GM12865 (cell line): ENCODE data around the gene RABAC1.

Experiments
- DNase-seq: peaks from one replicate; pipeline ENCODE4 v3.0.0; 2010; ENCODE audit warnings: low read depth
- H3K4me3 ChIP-seq: 2 replicates; pipeline ENCODE4 v1.5.1; 2011; ENCODE audit warnings: mild to moderate bottlenecking, low read depth, low read length, control low read depth
- TF ChIP-seq, protein P1 (sequence below): IDR thresholded peaks from 2 replicates; pipeline ENCODE4 v1.5.1; 2011; ENCODE audit warnings: low read length, control low read depth, low read depth, inconsistent platforms; ENCODE audit not compliant: insufficient read depth; ENCODE audit errors: missing control alignments

The RABAC1 gene

DNA sequence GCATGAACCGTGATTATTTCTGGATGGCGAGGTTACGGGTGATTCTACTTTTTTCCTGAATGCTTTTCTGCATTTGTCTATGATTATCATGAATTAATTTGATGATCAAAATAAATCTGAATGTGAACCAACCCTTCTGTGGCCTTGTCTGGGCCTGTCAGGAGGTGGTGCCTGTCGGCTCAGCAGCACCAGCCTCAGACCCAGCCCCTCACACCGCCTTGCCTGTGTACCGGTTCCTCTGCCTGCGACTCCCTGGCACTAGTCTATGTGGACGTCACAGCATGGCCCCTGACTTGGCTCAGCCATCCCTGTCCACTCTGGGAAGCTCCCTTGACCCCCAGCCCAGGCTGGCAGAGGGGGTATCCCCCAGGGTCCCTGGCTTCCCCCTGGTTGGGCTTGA lies 15.5 kb upstream of the RABAC1 start:
- TF ChIP-seq, protein P1, sequence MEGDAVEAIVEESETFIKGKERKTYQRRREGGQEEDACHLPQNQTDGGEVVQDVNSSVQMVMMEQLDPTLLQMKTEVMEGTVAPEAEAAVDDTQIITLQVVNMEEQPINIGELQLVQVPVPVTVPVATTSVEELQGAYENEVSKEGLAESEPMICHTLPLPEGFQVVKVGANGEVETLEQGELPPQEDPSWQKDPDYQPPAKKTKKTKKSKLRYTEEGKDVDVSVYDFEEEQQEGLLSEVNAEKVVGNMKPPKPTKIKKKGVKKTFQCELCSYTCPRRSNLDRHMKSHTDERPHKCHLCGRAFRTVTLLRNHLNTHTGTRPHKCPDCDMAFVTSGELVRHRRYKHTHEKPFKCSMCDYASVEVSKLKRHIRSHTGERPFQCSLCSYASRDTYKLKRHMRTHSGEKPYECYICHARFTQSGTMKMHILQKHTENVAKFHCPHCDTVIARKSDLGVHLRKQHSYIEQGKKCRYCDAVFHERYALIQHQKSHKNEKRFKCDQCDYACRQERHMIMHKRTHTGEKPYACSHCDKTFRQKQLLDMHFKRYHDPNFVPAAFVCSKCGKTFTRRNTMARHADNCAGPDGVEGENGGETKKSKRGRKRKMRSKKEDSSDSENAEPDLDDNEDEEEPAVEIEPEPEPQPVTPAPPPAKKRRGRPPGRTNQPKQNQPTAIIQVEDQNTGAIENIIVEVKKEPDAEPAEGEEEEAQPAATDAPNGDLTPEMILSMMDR: no peak

DNA sequence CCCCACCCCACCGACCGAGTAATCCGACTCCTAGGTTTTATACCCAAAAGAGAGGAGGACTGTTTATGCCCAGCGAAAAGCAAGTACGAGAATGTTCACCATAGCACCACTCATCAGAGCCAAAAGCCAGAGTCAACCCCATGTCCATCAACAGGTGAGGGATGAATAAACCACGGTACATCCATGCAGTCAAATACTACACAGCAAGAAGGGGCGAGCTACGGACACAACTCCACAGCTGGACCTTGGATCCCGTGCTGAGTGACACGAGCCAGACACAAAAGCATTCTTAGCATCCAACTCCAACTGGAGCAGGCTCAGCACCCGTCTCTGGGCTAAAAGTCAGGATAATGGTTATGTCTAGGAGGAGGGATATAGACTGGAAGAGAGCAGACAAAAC lies 12.2 kb upstream of the RABAC1 start:
- no peak overlapping the region for H3K4me3 ChIP-seq
- TF ChIP-seq, protein P1: no peak
- DNase-seq: no peak

More for the DNA sequence above, 15.5 kb upstream of the RABAC1 start:
- DNase-seq: no peak
- no peak overlapping the region for H3K4me3 ChIP-seq

DNA sequence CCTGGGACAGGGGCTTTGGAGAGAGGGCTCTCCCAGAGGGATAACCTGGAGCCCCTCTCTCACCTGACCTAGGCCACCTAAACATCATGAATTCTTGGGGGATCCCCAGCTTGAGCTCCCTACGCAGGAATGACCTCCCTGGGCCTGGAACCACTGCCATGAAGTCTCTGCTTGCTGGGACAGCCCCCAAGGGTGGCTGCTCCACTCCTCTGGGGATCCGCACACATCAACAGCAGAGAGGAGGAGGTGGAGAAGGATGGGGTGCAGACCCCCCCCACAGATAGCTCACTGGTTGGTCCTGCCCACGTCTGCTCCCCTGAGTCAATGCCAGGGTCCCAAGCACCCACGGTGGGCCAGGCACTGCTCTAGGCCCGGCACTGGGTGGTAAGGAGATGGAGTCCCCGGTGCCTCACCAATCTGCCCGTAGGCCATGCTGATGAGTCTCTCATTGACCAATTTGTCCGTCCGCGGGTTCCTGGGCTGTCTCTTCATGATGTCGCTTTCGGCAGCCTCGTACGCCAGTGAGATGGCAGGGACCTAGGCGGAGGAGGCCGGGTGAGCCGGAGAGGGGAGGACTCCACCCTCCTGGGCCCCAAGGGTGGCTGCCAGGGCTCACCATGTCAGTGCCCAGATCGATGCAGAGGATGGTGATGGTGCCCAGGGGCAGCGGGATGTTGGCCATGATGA lies 10.8 kb upstream of the RABAC1 start:
- DNase-seq: no peak
- H3K4me3 ChIP-seq: no peak overlapping the region
- TF ChIP-seq, protein P1: no peak

DNA sequence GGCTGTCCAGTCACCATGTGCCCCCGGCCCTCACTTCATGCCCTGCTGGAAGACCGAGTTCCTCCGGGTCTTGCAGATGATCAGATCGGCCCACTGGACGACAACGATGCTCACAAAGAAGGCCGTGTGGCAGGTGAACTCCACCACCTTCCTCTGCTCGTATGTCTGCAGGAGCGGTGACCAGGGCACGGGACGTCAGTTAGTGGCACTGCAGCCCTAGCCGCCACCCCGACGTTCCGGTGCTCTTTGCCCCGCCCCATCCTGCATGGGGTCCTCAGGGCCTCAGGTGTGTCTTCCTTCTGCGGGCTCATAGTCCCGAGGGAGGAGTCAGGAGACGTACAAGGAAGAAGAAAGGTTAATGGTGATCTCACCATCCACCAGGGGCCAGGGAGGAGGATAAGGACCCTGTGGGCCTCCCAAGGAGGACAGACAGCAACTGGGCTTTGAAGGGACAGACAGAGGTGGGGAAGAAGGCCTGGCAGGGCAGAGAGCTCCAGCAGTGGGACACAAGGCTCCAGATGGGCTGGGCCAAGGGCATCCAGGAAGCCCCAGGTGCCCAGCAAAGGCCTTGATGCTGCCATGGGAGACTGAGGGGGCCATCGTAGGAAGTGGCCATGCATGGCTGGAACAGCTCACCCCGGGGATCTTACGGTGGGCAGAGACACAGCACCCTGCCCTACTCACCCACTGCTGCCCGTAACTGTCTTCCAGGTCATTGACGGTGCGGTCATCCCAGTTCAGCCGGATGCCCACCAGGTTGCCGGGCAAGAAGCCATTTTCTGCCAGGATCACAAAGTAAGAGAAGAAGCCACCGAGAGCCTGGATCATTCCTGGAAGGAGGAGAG lies 9.9 kb upstream of the RABAC1 start:
- H3K4me3 ChIP-seq: no peak overlapping the region
- DNase-seq: no peak
- TF ChIP-seq, protein P1: no peak

DNA sequence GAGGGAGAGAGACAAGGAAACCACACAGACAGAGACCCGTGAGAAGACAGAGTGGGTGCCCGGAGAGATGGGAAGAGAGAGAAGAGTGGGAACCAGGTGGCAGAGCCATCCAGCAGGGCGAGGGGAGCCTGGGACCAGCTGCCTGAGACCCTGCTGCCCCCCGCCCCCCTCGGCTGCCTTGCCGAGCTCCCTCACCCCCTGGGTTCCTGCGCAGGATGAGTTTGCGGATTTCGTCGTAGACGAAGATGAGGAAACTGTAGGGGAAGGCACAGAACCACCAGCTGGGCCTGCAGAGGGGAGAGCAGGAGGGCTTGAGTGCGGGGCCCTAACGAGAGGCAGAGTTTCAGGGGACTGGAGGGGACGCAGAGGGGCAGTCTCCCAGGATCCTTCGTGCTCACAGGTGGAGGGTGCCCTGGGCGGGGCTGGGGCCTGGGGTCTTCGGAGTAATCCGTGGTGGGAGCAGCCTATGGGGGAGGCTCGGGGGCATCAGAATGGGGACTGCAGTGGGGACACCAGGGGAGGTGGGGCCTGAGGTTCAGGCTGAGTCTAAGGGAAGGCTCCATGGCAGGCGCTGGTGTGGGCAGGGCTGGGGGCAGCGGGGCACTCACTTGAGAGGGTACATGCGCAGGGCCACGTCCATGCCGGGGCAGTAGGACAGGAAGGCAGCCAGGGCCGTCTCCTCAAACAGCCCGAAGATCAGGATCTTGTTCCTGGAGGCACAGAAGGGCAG lies 8.1 kb upstream of the RABAC1 start:
- no peak for DNase-seq
- TF ChIP-seq, protein P1: no peak
- no peak overlapping the region for H3K4me3 ChIP-seq

DNA sequence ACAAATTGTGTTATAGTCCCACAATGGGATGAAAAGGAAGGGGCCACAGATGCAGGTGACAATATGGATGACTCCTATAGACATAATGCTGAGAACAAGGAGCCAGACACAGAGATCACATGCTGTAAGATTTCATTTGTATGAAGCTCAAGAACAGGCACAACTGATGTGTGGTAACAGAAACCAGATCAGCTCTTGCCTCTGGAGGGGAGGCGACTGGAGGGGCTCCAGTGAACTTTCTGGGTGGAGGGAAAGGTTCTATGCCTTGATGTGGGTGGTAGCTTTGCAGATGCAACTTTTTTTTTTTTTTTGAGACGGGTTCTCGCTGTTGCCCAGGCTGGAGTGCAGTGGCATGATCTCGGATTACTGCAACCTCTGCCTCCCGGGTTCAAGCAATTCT lies 6.0 kb upstream of the RABAC1 start:
- TF ChIP-seq, protein P1: no peak
- no peak overlapping the region for H3K4me3 ChIP-seq
- no peak for DNase-seq
